ENCODE results near the gene INVS. TPM values are rescaled to one million over a fixed set of nuclear protein-coding genes. Genes with fewer than 3 reads are reported as not detected.

INVS gene
- total and polyA plus RNA-seq, 2 donors (not counting 1 experiment from before 2014, with no cell fraction given), result 13.9 to 37.0 TPM

GRCh38 chr9:100228352-100228869 is 129.4 kb downstream of the INVS start:
- no peaks in the 10 kb centered on the region for H3K27me3 ChIP-seq (replicated peaks in 1 of 4; ENCODE audit: control extremely low read depth in 1 of 4, control insufficient read depth in 3 of 4, insufficient read depth in 4 of 4, low read length in 3 of 4)
- Mint-ChIP-seq H3K4me3 (no peak overlapping the region), H3K9me3 (ENCODE audit: insufficient read depth) (peaks cover 2% of the 10 kb centered on the region), H3K27ac (no peak overlapping the region), H3K27me3 (no peaks in the 10 kb centered on the region), H3K4me1 (peaks cover 2% of the 10 kb centered on the region)
- WGBS (ENCODE audit: insufficient coverage), result 83% methylated on average over 1 of the region's 4 CpGs
- H3K79me2 ChIP-seq (ENCODE audit: control insufficient read depth, insufficient read depth, low read length), result no peaks in the 10 kb centered on the region
- no peaks in the 10 kb centered on the region for H4K20me1 ChIP-seq (ENCODE audit: control insufficient read depth, insufficient read depth, low read length, poor library complexity, severe bottlenecking)
- POLR2A ChIA-PET, result no interaction called here
- H3K36me3 ChIP-seq (replicated peaks in 1 of 2; ENCODE audit: control extremely low read depth in 1 of 2, control insufficient read depth in 1 of 2, extremely low read depth in 1 of 2, insufficient read depth in 2 of 2, low read length in 1 of 2), result peaks cover 4 to 10% of the 10 kb centered on the region in 2 experiments
- CTCF ChIA-PET, result interaction anchor here (1.0 kb wide), 1 partner anchor 12 kb away, joined by 3 read pairs; no protein-coding TSS in a partner anchor
- peaks cover 0 to 3% of the 10 kb centered on the region in 2 donors for H3K4me1 ChIP-seq (ENCODE audit: control insufficient read depth in 2 of 2, insufficient read depth in 2 of 2, low read length in 2 of 2)
- intact Hi-C loops (cut with micrococcal nuclease), result no loop called here
- no peaks in the 10 kb centered on the region for H3K9me3 ChIP-seq (ENCODE audit: control extremely low read depth in 1 of 3, control insufficient read depth in 2 of 3, insufficient read depth in 1 of 3, low read length in 2 of 3)
- no peak overlapping the region for H3K4me3 ChIP-seq (ENCODE audit: control extremely low read depth in 1 of 5, extremely low read depth in 1 of 5, insufficient read depth in 1 of 5, low read depth in 2 of 5, low read length in 4 of 5)
- H2AFZ ChIP-seq (ENCODE audit: insufficient read depth, low read depth, low read length, poor library complexity, severe bottlenecking), result no peak overlapping the region
- H3K9ac ChIP-seq (ENCODE audit: low read length), result no peak overlapping the region
- DNase-seq (no peak), ATAC-seq (ENCODE audit: low read depth) (no peak)
- no peak overlapping the region for H3K27ac ChIP-seq (ENCODE audit: low read length in 2 of 2)
- no peak overlapping the region for H3K4me2 ChIP-seq (replicated peaks; ENCODE audit: low read depth, low read length, poor library complexity, severe bottlenecking)
- TF ChIP-seq EZH2 (IDR thresholded peaks at IDR 0.05; ENCODE audit: borderline replicate concordance, insufficient read depth, low read depth, low read length, poor library complexity, severe bottlenecking) (no peak), CTCF (IDR thresholded peaks at IDR 0.05) (no peak)

GRCh38 chr9:100229136-100229535 is 130.1 kb downstream of the INVS start:
- Mint-ChIP-seq H3K27ac (no peak overlapping the region), H3K9me3 (ENCODE audit: insufficient read depth) (peaks cover 2% of the 10 kb centered on the region), H3K4me3 (no peak overlapping the region), H3K27me3 (no peaks in the 10 kb centered on the region), H3K4me1 (peaks cover 1% of the 10 kb centered on the region)
- Histone ChIP-seq H3K9ac (ENCODE audit: low read length) (no peak overlapping the region), H3K4me2 (replicated peaks; ENCODE audit: low read depth, low read length, poor library complexity, severe bottlenecking) (no peak overlapping the region), H3K4me3 (ENCODE audit: control extremely low read depth in 1 of 5, extremely low read depth in 1 of 5, insufficient read depth in 1 of 5, low read depth in 2 of 5, low read length in 4 of 5) (no peak overlapping the region), H3K4me1 (ENCODE audit: control insufficient read depth in 2 of 2, insufficient read depth in 2 of 2, low read length in 2 of 2) (peaks cover 0 to 3% of the 10 kb centered on the region in 2 donors), H3K27me3 (replicated peaks in 1 of 4; ENCODE audit: control extremely low read depth in 1 of 4, control insufficient read depth in 3 of 4, insufficient read depth in 4 of 4, low read length in 3 of 4) (no peaks in the 10 kb centered on the region), H4K20me1 (ENCODE audit: control insufficient read depth, insufficient read depth, low read length, poor library complexity, severe bottlenecking) (no peaks in the 10 kb centered on the region), H3K27ac (ENCODE audit: low read length in 2 of 2) (no peak overlapping the region), H3K79me2 (ENCODE audit: control insufficient read depth, insufficient read depth, low read length) (no peaks in the 10 kb centered on the region), H3K36me3 (replicated peaks in 1 of 2; ENCODE audit: control extremely low read depth in 1 of 2, control insufficient read depth in 1 of 2, extremely low read depth in 1 of 2, insufficient read depth in 2 of 2, low read length in 1 of 2) (peaks cover 4 to 10% of the 10 kb centered on the region in 2 experiments), H3K9me3 (ENCODE audit: control extremely low read depth in 1 of 3, control insufficient read depth in 2 of 3, insufficient read depth in 1 of 3, low read length in 2 of 3) (no peaks in the 10 kb centered on the region), H2AFZ (ENCODE audit: insufficient read depth, low read depth, low read length, poor library complexity, severe bottlenecking) (no peak overlapping the region)
- WGBS (ENCODE audit: insufficient coverage), result 100% methylated on average over 1 of the region's 2 CpGs
- TF ChIP-seq EZH2 (IDR thresholded peaks at IDR 0.05; ENCODE audit: borderline replicate concordance, insufficient read depth, low read depth, low read length, poor library complexity, severe bottlenecking) (no peak), CTCF (IDR thresholded peaks at IDR 0.05) (no peak)
- intact Hi-C loops (cut with micrococcal nuclease), result no loop called here
- ATAC-seq (ENCODE audit: low read depth) (no peak), DNase-seq (no peak)
- POLR2A ChIA-PET, result no interaction called here
- CTCF ChIA-PET, result interaction anchor here (1.0 kb wide), 1 partner anchor 12 kb away, joined by 3 read pairs; no protein-coding TSS in a partner anchor
